COLO829 (cell line): Measurements from ENCODE around the gene C11orf91.
"Not testable (repeated sequence)": the region's sequence is repeated elsewhere in the genome, so short reads cannot be mapped to it uniquely, and the experiment has no call there.

ENCODE experiments used
- DNase-seq: peaks from one replicate; pipeline ENCODE4 v3.0.0; 2012; ENCODE audit warnings: low spot score

The C11orf91 gene

DNA sequence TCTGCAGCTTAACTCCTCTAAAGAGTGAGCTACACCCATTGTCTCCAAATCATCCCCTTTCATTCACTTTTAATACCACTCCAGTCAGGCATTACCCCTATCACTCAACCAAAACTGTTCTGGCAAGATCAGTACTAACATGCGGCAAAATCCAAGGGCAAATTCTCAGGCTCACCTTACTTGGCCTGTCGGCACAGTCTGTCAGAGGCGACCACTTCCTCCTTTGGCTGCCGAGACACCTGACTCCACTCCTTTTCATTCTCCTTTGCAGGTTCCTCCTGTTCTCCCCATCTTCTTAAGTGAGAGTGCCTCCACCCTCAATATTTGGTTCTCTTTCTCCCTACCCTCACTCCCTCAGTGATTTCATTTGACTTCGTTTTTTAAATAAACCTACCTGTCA, 4.2 kb downstream of the C11orf91 start:
- no peak for DNase-seq

DNA sequence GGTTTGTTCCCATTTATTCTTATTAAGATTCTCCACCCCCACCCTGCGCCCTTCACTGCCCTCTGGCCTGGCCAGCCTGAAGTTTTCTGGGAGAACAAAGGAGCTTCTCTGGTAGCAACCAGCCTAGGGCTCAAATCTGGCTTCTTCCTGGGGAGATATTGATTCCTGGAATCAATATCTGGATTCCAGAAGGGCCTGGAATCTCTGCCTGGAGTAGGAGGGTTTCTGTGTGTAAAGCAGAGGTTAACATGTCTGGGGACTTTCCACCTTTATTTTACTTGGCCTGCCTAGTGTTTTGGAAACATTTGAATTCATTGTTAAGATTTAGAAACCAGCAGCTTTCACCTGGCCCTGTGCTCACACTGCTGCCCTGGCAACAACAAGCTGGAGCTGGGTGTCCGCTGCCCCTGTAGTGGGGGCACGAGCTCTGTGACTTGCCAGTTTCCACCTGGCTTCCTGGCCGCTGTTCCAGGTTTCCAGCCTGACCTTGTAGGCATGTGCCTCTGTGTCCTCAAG, 5.5 kb downstream of the C11orf91 start:
- no peak for DNase-seq

DNA sequence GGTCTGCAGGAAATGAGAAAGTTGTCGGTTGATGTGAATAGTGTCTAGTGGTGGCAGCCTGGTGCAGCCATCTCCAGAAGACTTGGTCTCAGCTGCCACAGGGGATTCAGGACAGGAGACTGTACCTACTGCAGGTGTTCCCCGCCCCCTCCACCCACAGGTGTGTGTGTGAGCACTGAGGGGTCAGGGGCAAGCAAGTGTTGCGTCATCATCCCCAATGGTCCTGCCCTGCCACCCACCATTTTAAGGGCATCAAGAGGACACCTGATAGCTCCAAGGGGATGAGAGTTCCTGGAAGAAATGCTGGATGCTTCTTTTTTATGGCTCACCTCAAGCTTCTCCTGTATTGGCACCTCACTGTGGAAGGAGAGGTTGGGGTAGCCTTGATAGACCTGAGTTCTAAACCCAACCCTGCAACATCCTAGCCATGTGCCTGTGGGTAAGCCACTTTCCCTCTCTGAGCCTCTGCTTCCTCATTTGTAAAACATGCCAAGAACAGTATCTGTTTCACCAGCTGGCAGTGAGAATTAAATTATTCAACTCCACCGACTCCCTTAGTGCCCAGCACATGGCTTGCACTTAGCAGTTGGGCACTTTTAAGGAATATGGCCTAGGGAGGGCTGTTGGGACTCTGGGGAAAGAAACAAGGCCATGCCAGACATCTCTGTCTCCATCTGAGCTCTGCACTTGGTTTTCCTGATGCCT, 6.1 kb downstream of the C11orf91 start:
- no peak for DNase-seq

DNA sequence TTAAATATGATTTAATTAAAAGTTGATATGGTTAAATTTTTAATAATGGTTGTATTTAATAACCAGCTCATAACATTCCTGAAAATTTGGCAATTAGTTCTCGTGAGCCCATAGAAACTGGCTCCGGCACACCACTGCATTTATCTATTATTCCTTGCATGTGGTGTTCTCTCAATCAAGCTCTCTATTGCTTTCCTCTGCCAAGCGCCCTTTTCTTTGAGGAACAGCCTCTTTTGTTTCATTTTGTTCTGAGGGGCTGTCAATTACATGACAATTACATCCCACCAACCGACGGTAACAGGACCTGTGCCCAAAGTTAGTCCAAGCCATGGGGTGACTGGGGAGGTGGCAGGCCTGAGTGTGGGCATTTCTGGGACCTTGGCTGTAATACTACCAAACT, 8.1 kb downstream of the C11orf91 start:
- DNase-seq = no peak

DNA sequence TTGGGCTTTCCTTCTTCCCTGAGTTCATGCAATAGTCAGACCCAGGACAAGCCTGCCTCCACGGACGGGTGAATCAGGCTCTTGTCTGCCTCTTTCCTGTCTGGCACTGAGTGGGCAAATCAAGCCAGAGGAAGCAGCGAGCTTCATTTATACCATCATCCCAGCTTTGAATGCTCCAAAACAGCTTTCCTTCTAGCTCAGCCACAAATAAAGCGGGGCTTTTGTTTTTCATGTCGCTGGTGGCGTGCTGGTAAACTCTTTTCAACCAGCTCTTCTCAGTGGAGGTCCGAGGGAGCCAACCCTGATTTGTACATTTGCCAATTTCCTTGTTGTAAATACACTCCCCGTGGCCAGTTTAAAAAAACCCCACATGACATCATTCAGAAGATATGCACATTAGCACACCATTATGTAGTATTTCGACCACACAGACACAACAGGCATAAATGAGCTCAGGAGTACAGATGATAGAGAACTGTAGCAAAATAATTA, 8.6 kb downstream of the C11orf91 start:
- DNase-seq = peak; percentile 72

DNA sequence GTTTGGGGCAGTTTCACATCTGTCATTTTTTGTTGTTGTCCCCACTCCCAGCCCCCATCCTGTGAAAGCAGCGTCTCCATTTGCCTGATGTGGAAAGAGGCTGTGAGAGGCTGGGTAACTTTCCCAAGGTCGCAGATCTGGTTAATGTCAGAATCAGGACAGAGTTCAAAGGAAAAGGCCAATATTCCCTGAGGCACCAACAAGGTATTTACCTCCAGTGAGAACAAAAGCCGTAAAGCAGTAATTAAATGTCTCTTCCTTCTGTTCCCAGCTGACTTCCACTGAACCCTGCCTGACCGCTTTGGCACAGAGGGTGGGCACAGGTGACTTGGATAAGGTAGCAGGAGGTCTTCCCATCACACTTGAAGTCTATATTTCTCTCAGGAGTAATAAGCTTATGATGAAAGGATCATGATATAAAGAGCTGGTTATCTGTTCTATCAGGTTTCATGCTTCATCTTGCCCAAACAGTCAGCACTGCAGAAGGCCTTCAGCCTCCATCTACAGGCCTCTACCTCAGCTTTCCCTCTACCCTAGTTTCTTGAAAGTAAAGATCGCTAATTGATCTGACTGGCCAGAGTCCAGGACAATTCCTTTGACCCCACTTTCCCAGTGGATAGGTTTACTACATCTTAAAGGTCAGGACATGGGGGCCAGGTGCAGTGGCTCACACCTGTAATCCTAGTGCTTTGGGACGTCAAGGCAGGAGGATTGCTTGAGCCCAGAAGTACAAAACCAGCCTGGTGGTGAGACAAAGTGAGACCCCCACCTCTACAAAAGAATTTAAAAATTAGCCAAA, 9.4 kb downstream of the C11orf91 start:
- no peak for DNase-seq

DNA sequence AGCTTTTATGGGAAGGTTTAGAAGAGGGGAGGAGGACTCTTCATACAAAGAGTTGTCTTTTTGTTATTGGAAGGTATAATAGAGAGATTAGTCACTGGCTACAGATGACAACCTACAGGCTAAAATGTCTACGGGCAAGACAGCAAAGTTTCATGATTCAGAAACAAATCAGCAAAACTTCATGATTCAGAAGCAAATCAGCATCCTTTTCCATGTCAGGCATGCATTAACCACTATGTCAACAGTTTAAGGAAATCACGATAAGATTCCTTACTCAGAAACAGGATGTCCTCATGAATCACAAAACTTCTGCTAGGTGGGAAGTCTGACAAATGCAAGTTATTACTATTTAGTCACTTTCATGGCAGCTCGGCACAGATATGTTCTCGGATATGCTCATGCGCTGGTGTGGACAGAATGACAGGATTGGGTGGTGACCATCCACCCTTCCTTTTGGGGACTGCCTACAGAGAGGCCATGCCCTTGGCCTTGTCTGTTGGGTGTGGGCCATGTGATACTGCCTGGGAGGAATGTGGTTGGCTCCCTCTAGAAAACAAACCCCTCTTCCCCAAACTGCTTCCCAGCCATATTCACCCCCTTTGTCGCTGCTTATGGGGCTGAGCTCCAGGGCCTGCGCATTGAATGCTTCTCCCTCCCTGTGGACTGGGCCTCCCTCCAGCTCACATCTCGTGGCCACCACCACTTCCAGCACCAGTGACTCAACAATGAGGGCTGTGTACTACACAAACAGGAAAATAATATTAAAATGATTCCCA, 10.1 kb downstream of the C11orf91 start:
- peak; percentile 80 for DNase-seq

DNA sequence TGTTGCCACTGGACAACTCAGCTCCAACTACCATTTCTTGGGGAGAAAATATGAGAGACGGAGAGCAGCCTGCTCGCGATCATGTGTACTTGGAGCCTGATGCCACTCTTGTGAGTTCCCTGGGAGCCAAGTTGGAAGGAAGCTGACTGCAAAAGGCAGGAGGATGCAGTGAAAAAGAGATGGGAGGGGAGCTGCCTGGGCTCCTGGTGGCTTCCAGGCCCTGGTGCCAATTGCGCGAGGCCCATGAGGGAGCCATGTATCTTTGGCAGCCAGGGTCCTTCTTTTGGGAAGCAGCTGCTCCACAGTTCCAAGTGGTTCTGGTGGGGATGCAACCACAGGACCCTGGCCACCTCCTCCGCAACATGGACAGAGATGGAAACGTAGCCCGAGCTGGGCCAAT, 11.1 kb downstream of the C11orf91 start:
- no peak for DNase-seq

DNA sequence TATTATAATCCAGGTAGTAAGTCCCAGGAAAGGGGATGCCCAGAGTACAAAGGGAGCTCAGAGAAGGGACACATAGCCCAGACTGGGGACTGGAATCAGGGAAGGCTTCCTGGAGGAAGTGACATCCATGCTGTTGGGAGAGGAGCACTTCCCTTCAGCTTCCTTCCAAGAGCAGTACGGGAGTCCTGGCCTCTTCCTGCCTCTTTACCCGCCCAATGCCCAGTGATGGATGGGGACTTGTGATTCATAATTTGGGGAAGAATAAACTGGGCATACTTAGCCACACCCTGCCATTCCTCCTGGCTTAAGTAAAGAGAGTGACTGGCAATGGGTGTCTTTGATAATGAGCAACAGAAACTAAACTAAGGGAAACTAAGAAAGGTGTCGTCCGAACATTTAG, 11.5 kb downstream of the C11orf91 start:
- DNase-seq = no peak

DNA sequence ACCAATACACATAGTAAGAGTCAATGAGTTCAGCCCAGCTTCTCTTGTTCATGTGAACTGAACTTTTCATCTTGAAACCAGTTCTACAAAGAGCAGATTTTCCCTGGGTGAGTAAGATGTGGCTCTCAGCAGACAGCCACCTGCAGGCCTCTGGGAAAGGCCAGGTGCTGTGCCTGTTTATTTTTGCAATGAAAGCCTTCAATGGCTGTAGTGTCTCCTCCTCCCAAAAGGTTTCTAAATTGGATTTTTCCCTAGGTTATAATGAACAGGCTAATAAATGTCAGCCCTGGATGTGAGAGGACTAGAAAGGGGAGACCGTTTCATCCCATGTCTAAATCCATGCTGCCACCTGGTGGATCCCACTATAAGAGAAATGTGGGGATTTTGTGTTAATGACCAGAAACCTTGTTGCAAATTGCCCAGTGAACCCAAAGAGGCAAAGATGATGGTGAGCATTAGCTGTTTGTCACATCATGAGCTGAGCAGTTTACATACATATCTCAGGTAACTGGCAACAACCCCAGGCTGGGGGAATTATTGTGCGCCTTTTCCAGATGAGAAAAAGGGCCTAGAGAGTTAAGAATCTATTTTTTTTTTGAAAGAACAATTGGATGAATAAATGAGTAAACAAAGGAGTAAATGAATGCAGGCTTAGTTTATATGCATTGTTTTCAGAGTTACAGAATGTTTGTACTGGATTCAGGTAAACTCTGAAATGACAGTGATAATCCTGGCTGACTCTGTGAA, 12.7 kb downstream of the C11orf91 start:
- peak; percentile 78 for DNase-seq

DNA sequence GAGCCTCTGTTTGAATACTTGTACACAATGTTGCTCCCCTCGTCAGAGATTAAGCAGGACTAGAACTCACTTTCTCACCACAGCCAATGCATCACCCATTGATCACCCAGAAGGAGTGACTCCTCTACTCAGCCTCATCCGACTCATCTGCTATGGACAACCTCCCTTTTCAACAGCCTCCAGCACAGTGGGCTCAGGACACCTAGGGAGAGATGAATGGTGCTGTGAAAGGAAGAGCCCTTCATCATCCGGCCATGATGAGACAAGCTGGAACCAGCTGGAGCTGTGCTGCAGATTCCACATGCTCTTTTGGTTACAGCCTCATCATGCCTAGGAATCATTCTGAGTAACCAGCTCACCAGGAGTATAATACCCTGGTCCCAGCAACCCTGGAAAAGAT, 15.5 kb downstream of the C11orf91 start:
- DNase-seq = no peak

DNA sequence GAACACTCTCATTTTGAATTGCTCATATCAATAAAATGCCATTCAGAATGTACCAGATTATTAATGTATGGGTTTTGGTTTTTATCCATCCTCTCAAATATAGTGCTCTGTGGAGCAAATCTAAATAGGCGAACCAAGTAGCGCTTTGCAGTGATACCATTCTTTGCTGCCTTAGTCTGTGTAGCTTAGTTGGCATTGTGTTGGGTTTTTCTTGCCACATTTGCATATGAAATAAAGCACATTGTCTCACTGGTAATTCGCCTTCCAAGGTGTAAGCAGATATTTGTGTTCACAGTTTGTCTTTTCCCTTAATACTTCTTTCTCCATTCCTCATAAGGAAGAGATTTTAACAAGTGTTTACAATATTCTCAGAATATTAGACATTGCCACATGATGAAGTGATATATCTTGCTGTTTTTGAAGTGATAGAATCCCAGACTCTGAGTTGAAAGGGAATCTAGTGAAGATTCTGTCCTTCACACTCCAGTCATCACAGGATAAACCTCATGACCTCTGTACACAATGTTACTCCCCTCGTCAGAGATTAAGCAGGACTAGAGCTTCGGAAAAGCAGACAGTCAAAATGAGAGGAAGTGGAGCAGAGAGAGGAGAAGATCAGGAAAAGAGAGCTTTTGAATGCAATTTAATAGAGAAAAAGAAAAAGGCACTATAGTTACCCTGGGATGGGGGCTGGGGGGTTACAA, 16.5 kb downstream of the C11orf91 start:
- no peak for DNase-seq

DNA sequence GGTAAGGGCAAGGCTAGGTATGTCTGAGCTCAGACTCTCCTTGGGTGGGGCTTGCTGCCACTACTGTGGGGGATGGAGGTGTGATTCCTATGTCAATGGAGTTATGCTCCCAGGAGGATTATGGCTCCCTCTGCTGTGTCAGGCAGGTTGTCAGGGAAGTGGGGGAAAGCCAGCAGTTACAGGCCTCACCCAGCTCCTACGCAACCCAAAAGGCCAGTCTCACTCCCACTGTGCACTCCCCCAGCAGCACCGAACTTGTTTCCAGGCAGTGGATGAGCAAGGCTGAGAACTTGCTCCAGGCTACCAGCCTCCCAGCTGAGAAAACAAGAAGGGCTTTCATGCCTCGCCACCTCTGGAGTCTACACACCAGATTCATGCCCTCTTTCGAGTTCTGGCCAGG, 18.2 kb downstream of the C11orf91 start:
- DNase-seq = peak; percentile 72

DNA sequence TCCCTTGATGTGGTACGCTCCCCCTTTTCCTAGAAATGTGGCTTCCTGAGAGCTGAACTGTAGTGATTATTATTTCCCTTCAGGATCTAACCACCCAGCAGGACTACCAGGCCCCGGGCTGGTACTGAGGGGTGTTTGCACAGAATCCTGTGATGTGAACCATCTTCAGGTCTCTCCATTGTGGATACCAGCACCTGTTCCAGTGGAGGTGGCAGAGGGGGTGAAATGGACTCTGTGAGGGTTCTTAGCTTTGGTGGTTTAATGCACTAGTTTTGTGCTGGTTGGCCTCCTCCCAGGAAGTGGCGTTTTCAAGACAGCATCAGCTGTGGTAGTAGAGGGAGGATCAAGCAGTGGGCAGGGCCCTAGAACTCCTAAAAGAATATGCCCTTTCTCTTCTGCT, 18.6 kb downstream of the C11orf91 start:
- DNase-seq = no peak

DNA sequence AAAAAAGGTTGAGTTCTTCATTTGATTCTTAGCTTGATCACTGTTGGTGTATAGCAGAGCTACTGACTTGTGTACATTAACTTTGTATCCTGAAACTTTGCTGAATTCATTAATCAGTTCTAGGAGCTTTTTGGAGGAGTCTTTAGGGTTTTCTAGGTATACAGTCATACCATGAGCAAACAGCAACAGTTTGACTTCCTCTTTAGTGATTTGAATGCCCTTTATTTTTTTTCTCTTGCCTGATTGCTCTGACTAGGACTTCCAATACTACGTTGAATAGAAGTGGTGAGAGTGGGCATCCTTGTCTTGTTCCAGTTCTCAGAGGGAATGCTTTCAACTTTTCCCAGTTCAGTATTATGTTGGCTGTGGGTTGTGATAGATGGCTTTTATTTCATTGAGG, 22.0 kb downstream of the C11orf91 start:
- DNase-seq = not testable (repeated sequence)

DNA sequence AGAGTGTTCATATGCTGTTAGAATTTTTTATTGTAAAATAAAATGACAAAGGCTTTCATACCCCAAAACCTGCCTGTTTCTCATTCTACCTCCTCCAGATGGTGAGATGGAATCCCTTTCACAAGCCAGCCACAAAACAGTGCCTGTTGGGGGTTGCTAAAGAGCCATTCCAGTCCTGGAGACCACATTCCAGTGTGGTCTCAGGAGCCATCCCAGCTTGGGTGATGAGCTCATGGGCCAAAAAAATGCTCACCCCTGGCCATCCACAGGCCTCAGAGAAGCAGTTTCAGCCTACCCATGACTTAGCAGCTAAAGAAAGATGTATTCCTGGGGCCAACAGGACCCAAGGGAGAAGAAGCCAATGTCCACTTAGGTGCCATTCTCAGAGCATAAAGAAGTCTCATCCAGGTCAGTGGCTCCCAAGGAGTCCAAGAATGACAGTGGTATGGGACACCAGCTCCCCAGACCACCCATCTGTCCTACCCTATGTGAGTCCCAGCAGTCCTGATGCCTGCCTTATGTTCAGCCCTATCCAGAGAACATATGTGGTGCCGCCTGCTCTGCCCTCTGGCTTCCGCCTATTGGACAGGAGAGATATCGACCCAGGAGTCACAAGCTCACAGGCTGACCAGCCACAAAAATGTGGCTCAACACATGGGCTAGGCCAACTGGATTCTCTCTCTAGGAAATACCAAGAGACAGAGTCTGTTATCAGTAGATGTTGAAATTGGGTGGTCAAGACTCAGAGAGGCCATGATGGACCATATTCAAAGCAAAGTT, 26.4 kb downstream of the C11orf91 start:
- no peak for DNase-seq

DNA sequence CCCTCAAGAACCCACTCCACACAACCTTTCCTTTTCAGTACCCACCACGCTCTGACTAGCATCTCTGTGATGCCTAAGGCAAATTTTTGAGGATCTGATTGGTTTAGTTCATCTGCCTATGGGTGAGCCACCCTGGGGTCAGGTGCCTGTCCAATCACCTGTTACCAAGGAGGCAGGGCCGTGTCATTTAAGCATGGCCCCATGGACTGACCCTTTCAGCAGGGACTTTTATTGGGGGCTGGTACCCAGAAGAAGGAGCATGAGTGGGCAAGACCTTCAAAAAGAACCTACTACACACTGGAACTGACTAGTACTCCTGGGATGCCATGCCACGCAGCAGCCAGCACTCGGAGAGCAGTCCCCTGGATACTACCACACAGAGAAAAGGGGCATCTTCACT, 28.4 kb downstream of the C11orf91 start:
- no peak for DNase-seq

DNA sequence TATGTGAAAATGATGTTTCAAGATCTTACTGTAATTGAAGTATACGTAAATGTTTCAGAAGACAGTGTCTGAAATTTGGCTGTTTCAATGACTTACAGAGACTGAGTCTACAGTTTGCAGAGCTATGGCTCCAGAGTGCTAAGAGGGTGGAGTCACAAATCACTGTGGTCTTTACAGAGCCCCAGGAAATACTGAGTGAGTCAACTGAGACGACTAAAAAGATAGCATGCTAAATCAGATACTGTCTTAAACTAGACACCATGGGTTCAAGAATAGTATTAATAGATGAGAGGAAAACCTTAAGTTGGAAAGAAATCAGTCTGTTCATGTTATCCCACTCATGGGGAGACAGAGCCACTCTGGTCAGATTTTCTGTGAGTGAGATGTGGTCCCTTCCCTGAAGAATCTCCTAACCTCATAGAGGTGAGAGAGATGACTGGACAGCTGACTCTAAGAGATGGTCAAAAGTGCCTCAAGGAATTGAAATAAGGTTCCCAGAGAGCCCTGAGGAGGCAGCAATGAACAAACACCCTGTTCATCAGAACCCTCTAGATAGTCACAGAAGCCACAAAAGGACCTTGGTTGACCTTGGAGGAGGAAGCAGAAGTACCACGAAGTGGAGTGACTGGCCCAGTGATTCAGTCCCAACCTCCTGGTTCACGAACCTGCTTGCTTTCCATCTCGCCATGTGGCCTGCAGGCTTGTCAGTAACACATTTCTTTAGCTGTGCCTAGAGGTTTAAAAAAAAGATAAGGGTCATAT, 30.2 kb downstream of the C11orf91 start:
- DNase-seq = peak; percentile 82

DNA sequence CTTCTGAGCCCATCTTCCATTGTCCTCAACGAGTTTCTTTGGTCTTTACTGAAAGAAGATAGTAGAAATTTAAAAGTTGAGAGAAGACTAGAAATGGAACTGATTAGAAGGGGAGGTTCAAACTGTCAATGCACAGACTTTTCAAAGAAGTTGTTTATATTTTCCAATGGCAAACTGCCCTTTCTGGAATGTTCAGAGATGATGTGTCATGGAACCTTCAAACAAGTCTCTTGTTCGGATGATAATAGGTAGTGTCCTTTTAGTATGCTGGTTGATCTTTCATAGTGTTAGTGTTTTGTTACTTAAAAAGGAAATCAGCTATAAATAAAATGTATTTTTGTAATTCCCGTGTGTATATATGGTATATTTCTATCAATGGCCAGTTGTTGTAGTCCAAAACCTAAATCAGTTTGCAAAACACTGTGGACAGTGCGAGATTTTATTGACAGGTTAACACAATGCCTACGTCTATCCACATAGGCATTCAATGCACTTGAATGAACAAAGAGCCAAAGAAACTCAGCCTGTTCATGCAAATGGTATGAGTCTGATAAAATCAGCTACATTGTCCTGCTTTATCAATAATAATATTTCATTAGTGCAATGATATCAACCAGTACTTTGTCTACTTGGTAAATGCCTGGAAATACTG, 30.9 kb downstream of the C11orf91 start:
- peak; percentile 81 for DNase-seq
